OCI-LY3 (cell line): ENCODE data around the gene SIRPB1.
"Not testable (repeated sequence)": the region's sequence is repeated elsewhere in the genome, so short reads cannot be mapped to it uniquely, and the experiment has no call there.

Experiments
- H2AFZ ChIP-seq: fragments of 200-600, 300-600 bp; shearing (Covaris generic); 2 replicates; pipeline ENCODE4 v1.6.0; 2014; ENCODE audit warnings: antibody characterized with exemption, low read depth, low read length
- H3K27ac ChIP-seq: fragments of 200-600, 300-600 bp; sonication (generic); 2 replicates; pipeline ENCODE4 v1.5.1; 2014; ENCODE audit warnings: mild to moderate bottlenecking, low read length, moderate library complexity, mixed read lengths
- H3K27me3 ChIP-seq: fragments of 200-600, 300-600 bp; sonication (generic); 2 replicates; pipeline ENCODE4 v1.6.1; 2014; ENCODE audit warnings: low read depth, low read length, mixed read lengths
- H3K36me3 ChIP-seq: fragments of 200-600, 300-600 bp; sonication (generic); replicated peaks from 2 replicates; pipeline ENCODE3; 2014; ENCODE audit warnings: low read depth, low read length, mixed read lengths
- H3K4me1 ChIP-seq: fragments of 300-600, 200-600 bp; sonication (generic); 2 replicates; pipeline ENCODE4 v1.6.1; 2014; ENCODE audit warnings: low read length, mixed read lengths
- H3K4me2 ChIP-seq: fragments of 200-600, 300-600 bp; sonication (generic); 2 replicates; pipeline ENCODE4 v1.6.1; 2014; ENCODE audit warnings: low read length, mixed read lengths
- H3K4me3 ChIP-seq: fragments of 300-600, 200-600 bp; sonication (generic); 2 replicates; pipeline ENCODE4 v1.5.1; 2014; ENCODE audit warnings: antibody characterized with exemption, mild to moderate bottlenecking, low read length, moderate library complexity
- H3K79me2 ChIP-seq: fragments of 300-600, 200-600 bp; shearing (Covaris generic); 2 replicates; pipeline ENCODE4 v1.6.1; 2014; ENCODE audit warnings: mild to moderate bottlenecking, low read length, mixed read lengths
- H3K9ac ChIP-seq: fragments of 300-600, 200-600 bp; shearing (Covaris generic); 2 replicates; pipeline ENCODE4 v1.6.0; 2014; ENCODE audit warnings: mild to moderate bottlenecking, low read length, moderate library complexity
- H3K9me3 ChIP-seq: fragments of 200-600, 300-600 bp; shearing (Covaris generic); 2 replicates; pipeline ENCODE4 v1.6.1; 2014; ENCODE audit warnings: low read length, mixed read lengths; ENCODE audit not compliant: insufficient read depth
- H4K20me1 ChIP-seq: fragments of 200-600, 300-600 bp; sonication (generic); 2 replicates; pipeline ENCODE4 v1.6.1; 2016; ENCODE audit warnings: low read length, mixed read lengths; ENCODE audit not compliant: insufficient read depth
- EZH2phosphoT487 ChIP-seq: fragments of 200-600 bp; shearing (Covaris generic); IDR thresholded peaks from 2 replicates; pipeline ENCODE4 v1.6.1; 2018; ENCODE audit warnings: antibody characterized with exemption, mixed run types, low read depth
- TF ChIP-seq, protein P1 (sequence below): fragments of 200-600, 300-600 bp; sonication (generic); IDR thresholded peaks from 2 replicates; pipeline ENCODE4 v1.5.1; 2014; ENCODE audit warnings: antibody characterized with exemption, low read length, low read depth

Gene SIRPB1

DNA sequence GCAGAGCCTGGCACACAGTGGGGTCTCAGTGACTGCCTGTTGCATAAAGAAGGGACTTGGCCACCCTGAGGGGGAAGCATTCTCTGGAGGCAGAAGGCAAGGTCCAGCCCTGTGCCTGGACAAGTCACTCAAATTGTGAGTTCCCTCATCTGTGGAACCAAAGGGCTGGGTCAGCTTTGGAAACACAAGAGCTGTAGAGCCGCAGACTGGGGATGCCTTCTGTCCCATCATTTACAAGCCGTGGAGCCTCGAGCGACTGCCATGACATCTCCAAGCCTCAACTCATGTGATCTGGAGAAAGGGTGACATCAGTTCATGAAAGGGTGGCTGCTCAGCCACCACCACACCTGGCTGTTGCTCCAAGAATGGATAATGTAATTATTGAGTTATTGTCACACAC, 41.9 kb downstream of the SIRPB1 start:
- H3K4me3 ChIP-seq: no peak overlapping the region
- no peaks in the 10 kb centered on the region for H3K4me1 ChIP-seq
- no peaks in the 10 kb centered on the region for H3K9me3 ChIP-seq
- H3K27me3 ChIP-seq: no peaks in the 10 kb centered on the region
- H4K20me1 ChIP-seq: no peaks in the 10 kb centered on the region
- no peak for TF ChIP-seq EZH2phosphoT487
- TF ChIP-seq, protein P1, sequence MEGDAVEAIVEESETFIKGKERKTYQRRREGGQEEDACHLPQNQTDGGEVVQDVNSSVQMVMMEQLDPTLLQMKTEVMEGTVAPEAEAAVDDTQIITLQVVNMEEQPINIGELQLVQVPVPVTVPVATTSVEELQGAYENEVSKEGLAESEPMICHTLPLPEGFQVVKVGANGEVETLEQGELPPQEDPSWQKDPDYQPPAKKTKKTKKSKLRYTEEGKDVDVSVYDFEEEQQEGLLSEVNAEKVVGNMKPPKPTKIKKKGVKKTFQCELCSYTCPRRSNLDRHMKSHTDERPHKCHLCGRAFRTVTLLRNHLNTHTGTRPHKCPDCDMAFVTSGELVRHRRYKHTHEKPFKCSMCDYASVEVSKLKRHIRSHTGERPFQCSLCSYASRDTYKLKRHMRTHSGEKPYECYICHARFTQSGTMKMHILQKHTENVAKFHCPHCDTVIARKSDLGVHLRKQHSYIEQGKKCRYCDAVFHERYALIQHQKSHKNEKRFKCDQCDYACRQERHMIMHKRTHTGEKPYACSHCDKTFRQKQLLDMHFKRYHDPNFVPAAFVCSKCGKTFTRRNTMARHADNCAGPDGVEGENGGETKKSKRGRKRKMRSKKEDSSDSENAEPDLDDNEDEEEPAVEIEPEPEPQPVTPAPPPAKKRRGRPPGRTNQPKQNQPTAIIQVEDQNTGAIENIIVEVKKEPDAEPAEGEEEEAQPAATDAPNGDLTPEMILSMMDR: no peak
- H3K79me2 ChIP-seq: no peaks in the 10 kb centered on the region
- H3K36me3 ChIP-seq: no peaks in the 10 kb centered on the region
- H3K4me2 ChIP-seq: no peak overlapping the region
- no peak overlapping the region for H3K27ac ChIP-seq
- H2AFZ ChIP-seq: no peak overlapping the region
- no peak overlapping the region for H3K9ac ChIP-seq

DNA sequence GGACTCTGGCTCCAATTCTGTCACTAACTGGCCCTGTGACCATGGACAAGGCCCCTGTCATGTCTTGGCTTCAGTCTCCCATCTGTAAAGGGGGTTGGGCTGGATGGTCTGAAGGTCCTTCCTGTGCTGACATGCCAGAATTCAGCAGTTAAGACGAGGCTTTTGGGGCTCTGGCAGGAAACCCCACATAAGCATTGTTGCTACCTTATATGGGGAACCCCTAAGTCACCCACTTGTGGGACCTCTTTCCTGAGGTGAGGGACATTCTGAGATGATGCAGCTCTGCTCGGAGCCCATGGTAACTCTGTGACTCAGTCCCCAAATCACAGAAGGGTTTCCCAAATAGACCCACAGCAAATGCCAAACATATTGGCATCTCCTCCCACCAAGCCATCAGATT, 42.5 kb downstream of the SIRPB1 start:
- H4K20me1 ChIP-seq, H3K27ac ChIP-seq, H2AFZ ChIP-seq, H3K36me3 ChIP-seq, H3K27me3 ChIP-seq, H3K4me2 ChIP-seq, H3K9me3 ChIP-seq, H3K9ac ChIP-seq, H3K4me1 ChIP-seq, H3K79me2 ChIP-seq, H3K4me3 ChIP-seq: not testable (repeated sequence)

DNA sequence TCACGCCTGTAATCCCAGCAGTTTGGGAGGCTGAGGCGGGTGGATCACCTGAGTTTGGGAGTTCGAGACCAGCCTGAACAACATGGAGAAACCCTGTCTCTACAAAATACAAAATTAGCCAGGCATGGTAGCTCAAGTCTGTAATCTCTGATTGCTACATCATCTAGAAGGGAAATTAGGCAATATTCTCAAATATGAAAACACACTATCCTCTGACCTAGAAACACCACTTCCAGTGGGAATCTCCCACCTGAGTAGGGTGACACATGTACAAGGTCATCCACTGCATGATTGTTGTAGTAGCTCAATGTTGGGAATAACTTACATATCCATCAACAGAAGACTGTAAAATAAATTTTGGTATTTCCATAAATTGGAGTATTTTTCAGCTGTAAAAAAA, 43.2 kb downstream of the SIRPB1 start:
- no peak overlapping the region for H2AFZ ChIP-seq
- TF ChIP-seq, protein P1: no peak
- no peak for TF ChIP-seq EZH2phosphoT487
- no peak overlapping the region for H3K9ac ChIP-seq
- no peaks in the 10 kb centered on the region for H3K4me1 ChIP-seq
- H3K36me3 ChIP-seq: no peaks in the 10 kb centered on the region
- no peak overlapping the region for H3K27ac ChIP-seq
- H3K27me3 ChIP-seq: no peaks in the 10 kb centered on the region
- no peaks in the 10 kb centered on the region for H3K79me2 ChIP-seq
- H4K20me1 ChIP-seq: no peaks in the 10 kb centered on the region
- H3K4me3 ChIP-seq: no peak overlapping the region
- no peak overlapping the region for H3K4me2 ChIP-seq
- no peaks in the 10 kb centered on the region for H3K9me3 ChIP-seq

DNA sequence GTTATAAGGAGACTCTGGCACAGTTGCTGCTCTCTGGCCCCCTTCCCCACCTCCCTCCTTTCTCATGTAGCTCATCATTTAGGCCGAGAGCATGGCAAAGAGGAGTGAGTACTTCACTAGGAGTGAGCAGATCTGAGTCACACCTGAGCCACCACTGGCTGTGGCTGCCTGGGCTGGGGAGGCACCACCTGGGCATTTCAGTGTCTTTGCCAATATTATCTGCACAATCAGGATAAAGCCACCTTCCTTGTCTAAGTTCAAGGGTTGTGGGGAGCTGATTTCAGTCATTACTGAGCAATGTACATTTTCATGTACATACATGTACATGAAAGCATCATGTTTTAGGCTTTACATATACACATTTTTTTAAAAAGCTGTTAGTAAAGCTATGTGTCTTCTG, 43.8 kb downstream of the SIRPB1 start:
- H4K20me1 ChIP-seq, H2AFZ ChIP-seq, H3K79me2 ChIP-seq, H3K4me2 ChIP-seq, H3K9me3 ChIP-seq, H3K4me1 ChIP-seq, H3K4me3 ChIP-seq, H3K27me3 ChIP-seq, H3K27ac ChIP-seq, H3K9ac ChIP-seq, H3K36me3 ChIP-seq: not testable (repeated sequence)

DNA sequence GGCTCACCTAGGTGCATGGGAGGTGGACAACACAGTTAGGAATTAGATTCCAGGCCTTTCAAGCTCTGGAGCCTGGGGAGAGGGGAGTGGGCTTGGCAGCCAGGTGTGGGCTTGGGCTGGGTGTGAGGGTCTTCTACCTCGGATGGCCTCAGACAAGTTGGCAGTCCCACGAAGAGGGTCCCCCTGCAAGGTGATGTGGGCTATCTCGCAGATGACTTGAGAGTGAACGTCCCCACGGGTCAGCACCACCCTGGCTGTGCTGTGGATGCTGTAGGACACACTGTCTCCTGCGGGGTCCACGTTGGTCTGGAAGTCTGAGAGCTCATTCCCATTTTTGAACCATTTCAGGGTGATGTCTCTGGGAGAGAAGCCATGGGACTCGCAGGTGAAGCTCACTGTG, 48.2 kb downstream of the SIRPB1 start:
- not testable (repeated sequence) for H4K20me1 ChIP-seq, H3K4me2 ChIP-seq, H3K4me3 ChIP-seq, H3K27ac ChIP-seq, H3K79me2 ChIP-seq, H3K9ac ChIP-seq, H3K36me3 ChIP-seq, H3K9me3 ChIP-seq, H3K4me1 ChIP-seq, H2AFZ ChIP-seq
- H3K27me3 ChIP-seq: peaks cover 14% of the 10 kb centered on the region; the same call in 1 of the 2 replicates
